HG03565 (cell line): ENCODE measurements around the gene TSHR.
"Not testable (repeated sequence)": the region's sequence is repeated elsewhere in the genome, so short reads cannot be mapped to it uniquely, and the experiment has no call there.

Experiments used
- ATAC-seq: cut with Tn5 transposase; IDR thresholded peaks from one replicate; pipeline ENCODE4 v1.9.1; 2021; ENCODE audit warnings: mild to moderate bottlenecking, moderate library complexity; ENCODE audit not compliant: unreplicated experiment

TSHR gene

DNA sequence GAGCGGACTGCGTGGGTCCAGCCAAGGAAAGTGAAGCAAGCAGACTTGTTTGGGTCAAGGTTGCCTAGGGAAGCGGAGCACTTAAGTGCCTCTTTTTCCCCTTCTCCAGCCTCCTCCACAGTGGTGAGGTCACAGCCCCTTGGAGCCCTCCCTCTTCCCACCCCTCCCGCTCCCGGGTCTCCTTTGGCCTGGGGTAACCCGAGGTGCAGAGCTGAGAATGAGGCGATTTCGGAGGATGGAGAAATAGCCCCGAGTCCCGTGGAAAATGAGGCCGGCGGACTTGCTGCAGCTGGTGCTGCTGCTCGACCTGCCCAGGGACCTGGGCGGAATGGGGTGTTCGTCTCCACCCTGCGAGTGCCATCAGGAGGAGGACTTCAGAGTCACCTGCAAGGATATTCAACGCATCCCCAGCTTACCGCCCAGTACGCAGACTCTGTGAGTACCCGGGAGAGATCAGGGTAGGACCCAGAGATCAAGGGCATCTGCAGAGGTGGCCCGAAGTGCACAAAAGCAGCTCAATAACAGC is at the start of gene TSHR:
TSS of gene TSHR (plus strand) at position 206 of the 526 bp plus-strand sequence. CDS start at position 266, 60 bp downstream.
- ATAC-seq = no peak

- ATAC-seq = no peak
Measured at GRCh38 chr14:80906336-80906735, 49.1 kb upstream of the TSHR start.

GRCh38 chr14:80906946-80907345 is 48.5 kb upstream of the TSHR start:
- no peak for ATAC-seq

GRCh38 chr14:80912013-80912412 is 43.4 kb upstream of the TSHR start:
- not testable (repeated sequence) for ATAC-seq

DNA sequence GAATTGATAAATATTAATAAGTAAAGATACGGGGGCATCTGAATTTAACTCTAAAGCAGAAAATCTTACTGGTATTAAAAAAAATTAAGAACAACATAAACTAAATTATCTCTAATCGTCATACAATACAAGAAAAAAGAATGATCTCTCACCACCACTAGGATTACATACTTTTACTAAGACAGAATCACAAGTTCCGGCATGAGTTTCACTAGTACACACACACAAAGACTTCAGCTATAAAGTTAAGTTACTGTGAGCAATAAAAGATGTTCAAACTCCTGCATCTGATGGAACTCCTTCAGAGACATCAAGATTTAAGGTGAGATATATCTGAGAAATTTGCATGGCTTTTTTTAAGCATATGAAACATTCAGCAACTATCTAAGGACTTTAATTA is 35.8 kb upstream of the TSHR start:
- no peak for ATAC-seq

DNA sequence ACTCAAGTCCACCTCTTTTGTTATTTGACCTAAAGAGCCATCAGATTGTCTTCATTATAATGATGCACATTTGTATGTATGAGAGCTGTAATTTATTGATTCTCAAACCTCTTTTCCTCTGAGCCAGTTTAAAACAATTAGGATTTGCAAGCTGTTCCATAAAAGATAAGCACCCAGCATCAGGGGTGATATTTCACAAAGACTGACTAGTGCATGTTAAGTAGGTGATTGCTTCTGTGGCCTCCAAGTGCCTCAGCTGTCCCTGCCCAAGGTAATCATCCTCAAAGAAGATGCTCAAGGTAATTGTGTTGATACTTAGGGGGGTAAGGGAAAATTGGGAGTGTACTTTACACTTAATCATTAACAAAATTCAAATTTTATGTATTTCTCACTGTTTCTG is 32.1 kb upstream of the TSHR start:
- no peak for ATAC-seq

GRCh38 chr14:80924365-80925103 is 30.9 kb upstream of the TSHR start:
- no peak for ATAC-seq

DNA sequence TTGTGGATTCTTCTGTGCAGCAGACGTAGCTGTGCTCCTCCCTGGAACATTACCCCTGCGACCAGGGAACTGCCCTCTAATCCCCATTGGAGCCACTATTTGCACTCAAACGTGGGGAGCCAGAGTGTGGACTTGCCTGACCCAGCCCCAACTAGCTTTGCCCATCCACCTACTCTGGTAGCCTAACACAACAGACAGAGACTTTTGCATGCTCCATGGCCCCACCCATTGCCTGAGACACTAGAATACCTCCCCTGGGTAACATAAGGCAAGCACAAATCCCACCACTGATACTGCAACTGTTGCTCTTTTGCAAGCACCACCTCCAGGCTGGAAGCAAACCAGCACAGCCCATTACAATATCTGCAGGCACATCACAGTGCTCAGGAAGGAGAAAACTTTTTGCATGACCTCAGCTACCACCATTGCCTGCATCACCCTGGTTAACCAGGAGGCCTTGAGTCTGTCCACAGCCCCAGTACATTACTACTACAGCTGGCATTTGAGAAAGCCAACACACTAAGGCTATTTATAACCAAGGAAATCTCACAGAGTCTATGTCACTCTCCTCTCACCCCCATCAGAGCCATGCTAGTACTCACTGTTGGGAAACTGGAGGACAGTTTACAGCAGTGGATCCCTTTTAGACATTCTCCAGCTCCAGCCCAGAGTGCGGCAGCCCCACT is 28.9 kb upstream of the TSHR start:
- no peak for ATAC-seq

DNA sequence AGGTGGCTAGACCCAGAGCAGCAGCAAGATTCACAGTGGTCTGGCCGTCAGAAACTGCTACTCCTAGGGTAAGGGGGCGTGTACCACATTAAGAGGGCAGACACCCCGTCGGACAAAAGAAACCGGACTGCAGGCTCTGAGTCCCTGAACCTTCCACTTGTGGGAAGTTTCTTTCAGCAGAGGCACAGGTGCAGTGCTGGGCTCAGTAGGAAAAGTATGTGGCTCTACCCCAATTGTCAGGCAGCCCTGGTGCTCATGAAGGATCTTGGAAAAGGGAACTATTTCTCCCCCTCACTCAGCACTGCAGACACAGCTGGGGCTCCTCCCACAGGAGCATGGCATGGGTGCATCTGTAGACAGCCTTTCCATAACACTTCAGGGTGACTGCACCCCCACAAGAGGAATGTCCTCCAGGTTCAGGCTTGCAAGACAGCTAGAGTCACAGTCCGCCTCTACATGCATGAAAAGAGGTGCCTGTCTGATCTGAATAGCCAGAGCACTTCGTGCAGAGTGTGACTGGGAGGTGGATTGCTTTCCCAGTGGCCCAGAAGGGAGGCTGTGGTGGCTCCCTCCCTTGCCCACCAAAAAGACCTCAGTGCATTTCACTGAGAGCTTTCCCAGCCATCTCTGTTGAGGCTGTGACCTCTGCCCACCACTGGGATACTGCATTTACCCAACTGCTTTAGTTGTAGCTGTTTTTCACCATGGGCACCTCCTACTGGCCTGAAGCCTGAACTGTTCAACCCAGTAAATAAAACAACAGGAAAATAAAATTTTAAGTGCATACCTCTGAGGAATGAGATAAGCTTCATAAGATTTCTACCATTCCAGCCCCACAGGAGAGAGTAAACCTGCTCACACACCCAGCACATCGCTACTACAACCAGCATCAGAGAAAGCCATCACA is 28.1 kb upstream of the TSHR start:
- no peak for ATAC-seq

DNA sequence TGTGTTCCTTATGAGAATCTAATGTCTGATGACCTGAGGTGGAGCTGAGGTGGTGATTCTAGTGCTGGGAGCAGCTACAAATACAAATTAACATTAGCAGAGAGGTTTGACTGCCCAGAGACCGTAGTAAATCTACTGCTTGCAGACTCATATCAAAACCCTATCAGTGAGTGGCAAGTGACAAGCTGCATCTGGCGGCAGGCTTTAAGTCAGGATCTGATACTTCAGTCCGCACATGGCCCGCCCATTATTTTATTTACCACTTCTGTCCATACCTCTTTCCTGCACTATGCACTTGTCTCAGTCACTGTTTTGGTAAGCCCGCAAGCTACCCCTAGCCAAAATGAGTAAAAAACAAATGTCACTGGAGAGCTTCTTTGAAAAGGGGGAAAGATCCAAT is 25.3 kb upstream of the TSHR start:
- ATAC-seq = no peak

- ATAC-seq = peak; percentile 99
Measured at GRCh38 chr14:80930836-80931389, 24.5 kb upstream of the TSHR start.

DNA sequence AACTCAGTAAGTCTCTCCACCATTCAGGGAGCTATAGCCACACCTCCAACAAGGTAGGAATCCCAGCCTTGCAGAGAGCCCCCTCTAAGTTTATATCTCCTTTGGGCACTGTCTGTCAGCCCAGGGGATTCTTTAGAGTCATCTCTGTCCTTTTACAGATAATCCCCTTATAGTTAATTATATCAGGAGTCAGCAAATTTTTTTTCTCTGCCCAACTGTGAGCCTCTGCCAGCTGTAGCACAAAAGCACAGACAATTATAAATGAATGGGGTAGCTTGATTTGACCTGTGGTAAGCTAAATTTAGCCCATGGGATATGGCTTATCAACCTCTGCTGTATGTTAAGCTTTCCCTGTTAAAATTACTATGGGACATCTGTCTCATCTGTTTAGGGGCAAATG is 22.1 kb upstream of the TSHR start:
- ATAC-seq = no peak

DNA sequence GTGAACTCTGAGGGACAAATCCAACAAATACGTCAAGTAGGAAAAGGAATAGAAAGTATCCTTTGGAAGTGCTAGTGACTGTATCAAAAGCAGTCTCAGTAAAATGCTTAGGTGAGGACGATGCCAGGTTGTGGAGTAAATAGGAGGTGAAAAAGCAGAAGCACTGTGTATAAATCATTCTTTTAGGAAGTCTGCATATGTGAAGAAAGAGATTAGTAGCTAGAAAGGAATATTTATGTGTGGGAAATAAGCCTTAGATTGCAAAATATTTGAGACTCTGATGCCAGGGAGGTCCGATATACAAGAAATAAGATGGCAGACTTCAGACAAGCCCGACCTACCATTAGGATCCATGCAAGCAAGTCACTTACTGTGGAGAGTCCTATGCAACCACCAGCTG is 21.7 kb upstream of the TSHR start:
- ATAC-seq = no peak

DNA sequence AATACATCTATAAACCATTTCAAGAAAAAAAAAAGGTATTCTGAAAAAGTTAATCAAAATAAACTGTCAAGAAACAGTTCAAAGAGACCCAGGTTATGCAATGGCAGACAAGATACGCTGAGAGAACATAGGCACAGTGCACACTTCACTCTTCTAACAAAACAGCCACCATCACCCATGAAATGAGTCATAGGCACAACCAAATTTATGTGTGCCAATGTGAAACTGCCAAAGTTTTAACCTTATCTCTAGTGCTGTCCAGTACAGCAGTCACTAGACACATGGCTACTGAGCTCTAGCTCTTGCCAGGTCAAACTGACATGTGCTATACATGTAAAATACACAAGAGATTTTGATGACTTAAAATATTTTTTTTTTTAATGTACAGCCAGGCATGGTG is 15.3 kb upstream of the TSHR start:
- peak; percentile 24 for ATAC-seq

GRCh38 chr14:80941241-80942185 is 13.9 kb upstream of the TSHR start, which contains the start of gene CEP128:
Gene CEP128, minus strand, starts transcription at chr14:80941738.
- ATAC-seq = peak; percentile 96

DNA sequence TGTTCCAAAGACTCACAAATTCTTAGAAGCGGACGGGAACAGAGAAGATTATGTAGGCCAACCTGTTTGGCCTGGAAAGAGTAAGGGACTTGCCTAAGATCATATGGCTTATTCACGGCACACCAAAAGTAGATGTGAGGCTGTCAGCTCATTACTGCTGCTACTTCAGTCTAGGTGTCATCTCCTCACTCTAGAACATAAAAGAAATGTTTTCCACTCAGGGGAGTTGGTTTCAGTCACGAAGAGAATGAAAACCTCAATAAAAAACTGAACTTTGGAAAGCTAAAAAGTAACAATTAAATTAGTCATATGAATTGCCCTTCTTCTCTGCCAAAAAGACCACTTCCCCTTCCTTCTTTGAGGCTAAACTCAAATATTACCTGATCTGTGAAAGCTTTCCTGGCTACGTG is 13.2 kb upstream of the TSHR start:
- no peak for ATAC-seq

DNA sequence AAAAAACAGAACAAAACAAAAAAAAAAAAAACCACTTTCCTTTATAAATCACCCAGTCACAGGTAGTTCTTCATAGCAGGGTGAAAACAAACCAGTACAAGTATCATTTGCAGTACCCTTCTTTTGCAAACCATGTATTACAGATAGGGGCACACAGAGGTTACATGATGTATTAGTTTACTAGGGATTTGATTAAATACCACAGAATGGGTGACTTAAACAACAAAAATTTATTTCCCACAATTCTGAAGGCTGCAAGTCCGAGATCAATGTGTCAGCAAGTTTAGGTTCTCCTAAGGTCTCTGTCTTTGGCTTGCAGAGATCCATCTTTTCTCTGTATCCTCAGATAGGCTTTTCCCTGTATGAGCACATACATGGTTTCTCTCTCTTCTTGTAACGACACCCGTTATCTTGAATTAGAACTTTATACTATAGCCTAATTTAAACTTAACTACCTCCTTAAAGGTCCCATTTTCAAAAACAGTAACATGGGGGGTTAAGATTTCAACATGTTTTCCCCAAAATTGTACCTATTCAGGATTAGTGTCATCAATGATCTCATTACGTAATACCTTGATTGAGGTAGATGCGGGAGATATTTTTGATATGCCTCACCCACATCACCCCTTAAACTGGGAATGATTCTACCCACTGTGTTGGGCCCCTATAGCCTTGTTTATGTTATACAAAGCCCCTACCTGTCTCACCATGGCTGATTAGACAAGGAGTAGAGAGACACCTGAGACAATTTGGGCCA is 10.4 kb upstream of the TSHR start:
- no peak for ATAC-seq

- no peak for ATAC-seq
Measured at GRCh38 chr14:80946187-80946586, 9.2 kb upstream of the TSHR start.

- no peak for ATAC-seq
Measured at GRCh38 chr14:80946797-80947196, 8.6 kb upstream of the TSHR start.
